ENCODE measurements around the gene WDR54. TPM values are rescaled to one million over a fixed set of nuclear protein-coding genes. Genes with fewer than 3 reads are reported as not detected.
A peak's percentile ranks its signal among the peaks of the same experiment; 100 is the strongest.
"Not testable (repeated sequence)": the region's sequence is repeated elsewhere in the genome, so short reads cannot be mapped to it uniquely, and the experiment has no call there.

Gene WDR54
- total RNA-seq, 2 experiments from 2014 or later = 93.7 to 96.9 TPM

- DNase-seq; H3K27me3 Mint-ChIP-seq (ENCODE audit: low read depth); ATAC-seq; H3K9me3 Mint-ChIP-seq (ENCODE audit: insufficient read depth): not testable (repeated sequence)
- Mint-ChIP-seq H3K4me1 (ENCODE audit: low read depth) (peaks cover 64% of the 10 kb centered on the region), H3K27ac (peak overlapping the region; percentile 98), H3K36me3 (ENCODE audit: low read depth) (peaks cover 37% of the 10 kb centered on the region), H3K4me3 (peak overlapping the region; percentile 99)
- POLR2A ChIA-PET = interaction anchor here (0.8 to 3.1 kb wide), 6 partner anchors 8 to 71 kb away, joined by 3 to 33 read pairs (median 20); partner anchors contain the start of genes AUP1, CCDC142, HTRA2 and MRPL53
- CTCF ChIA-PET = interaction anchor here (1.0 to 2.8 kb wide), 8 partner anchors 12 to 128 kb away, joined by 3 to 14 read pairs (median 8); partner anchors contain the start of genes AUP1, HTRA2 and MRPL53
These were observed 38.1 kb downstream of the WDR54 start for GRCh38 chr2:74459503-74460118.

- not testable (repeated sequence) for ATAC-seq; H3K27me3 Mint-ChIP-seq (ENCODE audit: low read depth); H3K9me3 Mint-ChIP-seq (ENCODE audit: insufficient read depth); DNase-seq
- peaks cover 59% of the 10 kb centered on the region for H3K4me1 Mint-ChIP-seq (ENCODE audit: low read depth)
- H3K4me3 Mint-ChIP-seq = peak overlapping the region; percentile 99
- CTCF ChIA-PET = interaction anchor here (2.2 kb wide), 1 partner anchor 16 kb away, joined by 11 read pairs; no protein-coding TSS in a partner anchor
- H3K27ac Mint-ChIP-seq = peak overlapping the region; percentile 52
- POLR2A ChIA-PET = interaction anchor here (2.6 kb wide), 2 partner anchors 13 to 70 kb away, joined by 12 to 24 read pairs; partner anchors contain the start of genes AUP1, HTRA2 and MRPL53
- H3K36me3 Mint-ChIP-seq (ENCODE audit: low read depth) = peaks cover 34% of the 10 kb centered on the region
These were observed 38.7 kb downstream of the WDR54 start for GRCh38 chr2:74460187-74460586.

GRCh38 chr2:74461187-74462053 lies 39.9 kb downstream of the WDR54 start:
- CTCF ChIA-PET = interaction anchor here (0.7 to 1.0 kb wide), 4 partner anchors 30 to 127 kb away, joined by 3 to 6 read pairs (median 4); no protein-coding TSS in a partner anchor
- no peak for ATAC-seq
- DNase-seq = no peak
- no peaks in the 10 kb centered on the region for H3K9me3 Mint-ChIP-seq (ENCODE audit: insufficient read depth)
- no peaks in the 10 kb centered on the region for H3K27me3 Mint-ChIP-seq (ENCODE audit: low read depth)
- POLR2A ChIA-PET = interaction anchor here (0.7 to 2.6 kb wide), 3 partner anchors 12 to 20 kb away, joined by 3 to 12 read pairs (median 3); partner anchors contain the start of gene MRPL53
- no peak overlapping the region for H3K4me3 Mint-ChIP-seq
- peaks cover 26% of the 10 kb centered on the region for H3K36me3 Mint-ChIP-seq (ENCODE audit: low read depth)
- peak overlapping the region; percentile 30 for H3K27ac Mint-ChIP-seq
- H3K4me1 Mint-ChIP-seq (ENCODE audit: low read depth) = peaks cover 50% of the 10 kb centered on the region

- POLR2A ChIA-PET = interaction anchor here (0.7 to 2.6 kb wide), 4 partner anchors 9 to 20 kb away, joined by 3 to 12 read pairs (median 3); partner anchors contain the start of gene MRPL53
- Mint-ChIP-seq H3K27ac (no peak overlapping the region), H3K4me1 (ENCODE audit: low read depth) (peaks cover 42% of the 10 kb centered on the region), H3K36me3 (ENCODE audit: low read depth) (peaks cover 20% of the 10 kb centered on the region), H3K9me3 (ENCODE audit: insufficient read depth) (no peaks in the 10 kb centered on the region), H3K4me3 (no peak overlapping the region), H3K27me3 (ENCODE audit: low read depth) (no peaks in the 10 kb centered on the region)
- CTCF ChIA-PET = interaction anchor here (0.7 to 1.0 kb wide), 4 partner anchors 31 to 126 kb away, joined by 3 to 6 read pairs (median 4); no protein-coding TSS in a partner anchor
- DNase-seq = no peak
- no peak for ATAC-seq
These were observed 40.7 kb downstream of the WDR54 start for GRCh38 chr2:74462054-74462785.

- ATAC-seq = no peak
- Mint-ChIP-seq H3K36me3 (ENCODE audit: low read depth) (peaks cover 19% of the 10 kb centered on the region), H3K4me3 (no peak overlapping the region), H3K27ac (no peak overlapping the region), H3K9me3 (ENCODE audit: insufficient read depth) (no peaks in the 10 kb centered on the region), H3K4me1 (ENCODE audit: low read depth) (peaks cover 43% of the 10 kb centered on the region), H3K27me3 (ENCODE audit: low read depth) (no peaks in the 10 kb centered on the region)
- DNase-seq = no peak
- POLR2A ChIA-PET = interaction anchor here (1.0 to 2.6 kb wide), 2 partner anchors 9 to 10 kb away, joined by 3 to 12 read pairs; partner anchors contain the start of gene MRPL53
- CTCF ChIA-PET = no interaction called here
These were observed 41.2 kb downstream of the WDR54 start for GRCh38 chr2:74462786-74463105.

GRCh38 chr2:74464406-74464805 lies 42.9 kb downstream of the WDR54 start:
- ATAC-seq = peak; percentile 3
- no peaks in the 10 kb centered on the region for H3K9me3 Mint-ChIP-seq (ENCODE audit: insufficient read depth)
- POLR2A ChIA-PET = interaction anchor here (1.1 to 1.5 kb wide), 4 partner anchors 19 to 727 kb away, joined by 3 to 11 read pairs (median 3); partner anchors contain the start of genes AUP1, CCDC142, HTRA2 and TPRKB

GRCh38 chr2:74470742-74471141 lies 49.2 kb downstream of the WDR54 start:
- Mint-ChIP-seq H3K27ac (peak overlapping the region; percentile 67), H3K4me3 (peak overlapping the region; percentile 51), H3K4me1 (ENCODE audit: low read depth) (peaks cover 37% of the 10 kb centered on the region), H3K36me3 (ENCODE audit: low read depth) (peaks cover 39% of the 10 kb centered on the region)
- ATAC-seq; H3K27me3 Mint-ChIP-seq (ENCODE audit: low read depth); DNase-seq; H3K9me3 Mint-ChIP-seq (ENCODE audit: insufficient read depth): not testable (repeated sequence)
- POLR2A ChIA-PET = interaction anchor here (0.6 to 2.9 kb wide), 5 partner anchors 12 to 61 kb away, joined by 3 to 28 read pairs (median 5); partner anchors contain the start of genes INO80B and WBP1
- CTCF ChIA-PET = interaction anchor here (0.8 to 3.0 kb wide), 3 partner anchors 11 to 61 kb away, joined by 3 to 26 read pairs (median 4); partner anchors contain the start of genes CCDC142 and TTC31

More at GRCh38 chr2:74464406-74464805, 42.9 kb downstream of the WDR54 start:
- peak overlapping the region; percentile 96 for H3K4me3 Mint-ChIP-seq
- H3K27me3 Mint-ChIP-seq (ENCODE audit: low read depth) = no peaks in the 10 kb centered on the region
- H3K27ac Mint-ChIP-seq = peak overlapping the region; percentile 86
- H3K36me3 Mint-ChIP-seq (ENCODE audit: low read depth) = peaks cover 18% of the 10 kb centered on the region
- H3K4me1 Mint-ChIP-seq (ENCODE audit: low read depth) = peaks cover 38% of the 10 kb centered on the region
- no peak for DNase-seq
- CTCF ChIA-PET = interaction anchor here (1.0 to 1.7 kb wide), 4 partner anchors 17 to 123 kb away, joined by 3 to 4 read pairs (median 4); no protein-coding TSS in a partner anchor

GRCh38 chr2:74471332-74472065 lies 50.0 kb downstream of the WDR54 start:
- no peaks in the 10 kb centered on the region for H3K9me3 Mint-ChIP-seq (ENCODE audit: insufficient read depth)
- ATAC-seq (peak; percentile 1), DNase-seq (no peak)
- H3K36me3 Mint-ChIP-seq (ENCODE audit: low read depth) = peaks cover 42% of the 10 kb centered on the region
- H3K4me1 Mint-ChIP-seq (ENCODE audit: low read depth) = peaks cover 34% of the 10 kb centered on the region
- H3K27me3 Mint-ChIP-seq (ENCODE audit: low read depth) = no peaks in the 10 kb centered on the region
- peak overlapping the region; percentile 99 for H3K27ac Mint-ChIP-seq
- CTCF ChIA-PET = interaction anchor here (0.8 to 3.0 kb wide), 6 partner anchors 11 to 137 kb away, joined by 3 to 26 read pairs (median 4); partner anchors contain the start of genes CCDC142 and TTC31
- POLR2A ChIA-PET = interaction anchor here (0.6 to 2.9 kb wide), 9 partner anchors 9 to 293 kb away, joined by 3 to 39 read pairs (median 4); partner anchors contain the start of genes CCDC142, DOK1, INO80B and LOXL3
- H3K4me3 Mint-ChIP-seq = peak overlapping the region; percentile 98

- DNase-seq (peak; percentile 97), ATAC-seq (peak; percentile 95)
- Mint-ChIP-seq H3K4me3 (peak within 1 kb of the TSS; percentile 98), H3K9me3 (ENCODE audit: insufficient read depth) (no peaks in the 10 kb centered on the region), H3K4me1 (ENCODE audit: low read depth) (peaks cover 33% of the 10 kb centered on the region), H3K27ac (peak within 1 kb of the TSS; percentile 99), H3K36me3 (ENCODE audit: low read depth) (peaks cover 46% of the 10 kb centered on the region), H3K27me3 (ENCODE audit: low read depth) (no peaks in the 10 kb centered on the region)
- CTCF ChIA-PET = interaction anchor here (0.7 to 3.0 kb wide), 13 partner anchors 10 to 223 kb away, joined by 3 to 26 read pairs (median 5); partner anchors contain the start of genes AUP1, CCDC142, HTRA2 and INO80B
- POLR2A ChIA-PET = interaction anchor here (0.6 to 2.9 kb wide), 14 partner anchors 10 to 294 kb away, joined by 3 to 39 read pairs (median 4); partner anchors contain the start of genes AUP1, CCDC142, DOK1 and HTRA2
These were observed 50.8 kb downstream of the WDR54 start, which contains the start of gene MRPL53 for GRCh38 chr2:74472086-74472944. Gene MRPL53 (minus strand): TSS chr2:74472680. CDS start chr2:74472660, 20 bp downstream.

Data from activated CD8-positive, alpha-beta T cell treated with anti-CD3 and anti-CD28 coated beads, Interleukin-2, amount 10 ng/mL, durations not matched to agents 7 days and 5 days (primary cell).